Mesothelial cell of epicardium (in vitro differentiated cells): Measurements from ENCODE around the gene MVB12B. TPM values are rescaled to one million over a fixed set of nuclear protein-coding genes. Genes with fewer than 3 reads are reported as not detected.

ENCODE experiments used
- DNase-seq, 2 experiments: peaks; one replicate each; pipeline ENCODE4 v3.0.0; 2021; ENCODE audit warnings: low spot score in 2 of 2; ENCODE audit not compliant: unreplicated experiment in 2 of 2
- H3K27ac Mint-ChIP-seq: 2 replicates; pipeline ENCODE4 v1.8.0; 2021; ENCODE audit warnings: mixed read lengths
- H3K27me3 Mint-ChIP-seq: 2 replicates; pipeline ENCODE4 v1.8.0; 2021; ENCODE audit warnings: low read depth, mixed read lengths
- H3K36me3 Mint-ChIP-seq: 2 replicates; pipeline ENCODE4 v1.8.0; 2021; ENCODE audit warnings: mixed read lengths
- H3K4me1 Mint-ChIP-seq: 2 replicates; pipeline ENCODE4 v1.8.0; 2021; ENCODE audit warnings: mixed read lengths
- H3K4me3 Mint-ChIP-seq: 2 replicates; pipeline ENCODE4 v1.8.0; 2021; ENCODE audit warnings: mild to moderate bottlenecking, moderate library complexity, mixed read lengths
- H3K9me3 Mint-ChIP-seq: 2 replicates; pipeline ENCODE4 v1.8.0; 2021; ENCODE audit warnings: mixed read lengths
- CTCF ChIP-seq: fragments of 200-600 bp; sonication (generic); IDR thresholded peaks from one replicate; pipeline ENCODE4 v1.5.0; 2021; ENCODE audit warnings: antibody characterized with exemption; ENCODE audit not compliant: unreplicated experiment
- total RNA-seq: library from RNA; stranded (reverse); gene quantifications from 3 replicates; pipeline ENCODE4 v1.2.1, GENCODE V29; 2021

The MVB12B gene
- total RNA-seq, 1 donor from 2014 or later: 43.7 TPM

GRCh38 chr9:126361810-126362238 is 35.2 kb downstream of the MVB12B start:
- H3K27ac Mint-ChIP-seq: no peak overlapping the region
- peaks cover 8% of the 10 kb centered on the region for H3K4me1 Mint-ChIP-seq
- no peak overlapping the region for H3K4me3 Mint-ChIP-seq
- peaks cover 60% of the 10 kb centered on the region for H3K36me3 Mint-ChIP-seq
- no peak for TF ChIP-seq CTCF
- H3K9me3 Mint-ChIP-seq: peaks cover 60% of the 10 kb centered on the region
- DNase-seq: no peak
- no peaks in the 10 kb centered on the region for H3K27me3 Mint-ChIP-seq

GRCh38 chr9:126363250-126363649 is 36.6 kb downstream of the MVB12B start:
- Mint-ChIP-seq H3K9me3 (peaks cover 47% of the 10 kb centered on the region), H3K4me1 (peaks cover 19% of the 10 kb centered on the region), H3K4me3 (no peak overlapping the region), H3K36me3 (peaks cover 46% of the 10 kb centered on the region), H3K27ac (no peak overlapping the region), H3K27me3 (no peaks in the 10 kb centered on the region)
- DNase-seq: no peak
- no peak for TF ChIP-seq CTCF

- H3K27ac Mint-ChIP-seq: no peak overlapping the region
- no peak overlapping the region for H3K4me3 Mint-ChIP-seq
- H3K27me3 Mint-ChIP-seq: no peaks in the 10 kb centered on the region
- H3K9me3 Mint-ChIP-seq: peaks cover 41% of the 10 kb centered on the region
- peaks cover 41% of the 10 kb centered on the region for H3K36me3 Mint-ChIP-seq
- no peak for DNase-seq
- no peak for TF ChIP-seq CTCF
- H3K4me1 Mint-ChIP-seq: peaks cover 19% of the 10 kb centered on the region
Observed at GRCh38 chr9:126363847-126364671, 37.4 kb downstream of the MVB12B start.

GRCh38 chr9:126365780-126366179 is 39.2 kb downstream of the MVB12B start:
- H3K27ac Mint-ChIP-seq: peak overlapping the region; percentile 21
- no peak overlapping the region for H3K4me3 Mint-ChIP-seq
- DNase-seq: no peak
- no peak for TF ChIP-seq CTCF
- H3K36me3 Mint-ChIP-seq: peaks cover 30% of the 10 kb centered on the region
- no peaks in the 10 kb centered on the region for H3K27me3 Mint-ChIP-seq
- H3K4me1 Mint-ChIP-seq: peaks cover 19% of the 10 kb centered on the region
- H3K9me3 Mint-ChIP-seq: peaks cover 28% of the 10 kb centered on the region

- H3K36me3 Mint-ChIP-seq: peaks cover 24% of the 10 kb centered on the region
- no peaks in the 10 kb centered on the region for H3K27me3 Mint-ChIP-seq
- TF ChIP-seq CTCF: no peak
- H3K4me3 Mint-ChIP-seq: no peak overlapping the region
- H3K4me1 Mint-ChIP-seq: peaks cover 19% of the 10 kb centered on the region
- DNase-seq: no peak
- peak overlapping the region; percentile 68 for H3K27ac Mint-ChIP-seq
- peaks cover 21% of the 10 kb centered on the region for H3K9me3 Mint-ChIP-seq
Observed at GRCh38 chr9:126366366-126367011, 39.9 kb downstream of the MVB12B start.
